Stomach (tissue), 4 donors: ENCODE data around the gene SMURF1.

Experiments
- CTCF ChIP-seq, 7 experiments: fragments of 450-650 bp in 4 of 7; fragments of 200-600 bp in 3 of 7; sonication (generic) in 3 of 7; IDR thresholded peaks; one replicate each; pipeline ENCODE4 v1.5.1; 2016 to 2019; ENCODE audit warnings: antibody characterized with exemption in 7 of 7, control low read depth in 2 of 7, mild to moderate bottlenecking in 1 of 7
- EP300 ChIP-seq: sonication (generic); formaldehyde crosslinking; IDR thresholded peaks from one replicate; pipeline ENCODE4 v1.6.1; 2017; ENCODE audit warnings: antibody characterized with exemption

DNA sequence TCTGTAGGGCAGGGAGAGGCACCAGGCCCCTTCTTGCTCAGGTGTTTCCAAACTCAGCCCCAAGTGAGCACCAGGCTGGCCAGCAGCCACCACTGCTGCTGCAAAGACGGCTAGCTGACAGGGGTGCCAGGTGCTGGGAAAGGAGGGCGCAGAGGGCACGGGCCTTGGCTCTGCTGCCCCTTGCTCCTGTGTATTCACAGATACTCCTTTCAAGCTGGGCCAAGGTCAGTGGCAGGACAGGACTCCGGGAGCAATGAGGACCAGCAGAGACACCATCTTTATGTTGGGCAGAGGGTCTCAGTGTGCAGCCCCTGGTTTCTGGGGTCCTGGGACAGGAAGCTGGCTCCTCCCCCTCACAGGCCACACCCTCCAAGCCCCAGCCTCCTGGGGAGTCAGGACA is 110.1 kb downstream of the SMURF1 start:
- TF ChIP-seq CTCF (IDR thresholded peaks at IDR 0.05), result no peak
- no peak for TF ChIP-seq EP300
